Parathyroid adenoma (tissue), 2 donors: ENCODE data around the gene ZNF213.

Experiments used
- H2AFZ ChIP-seq: fragments of 300-600 bp; sonication (generic); one replicate; pipeline ENCODE4 v1.7.0; 2017; ENCODE audit warnings: antibody characterized with exemption, mild to moderate bottlenecking
- H3K27ac ChIP-seq: fragments of 300-600 bp; sonication (generic); one replicate; pipeline ENCODE4 v1.7.0; 2017
- H3K27me3 ChIP-seq: fragments of 300-600 bp; sonication (generic); one replicate; pipeline ENCODE4 v1.7.0; 2017; ENCODE audit warnings: low read length; ENCODE audit not compliant: control insufficient read depth, insufficient read depth
- H3K36me3 ChIP-seq: fragments of 300-600 bp; sonication (generic); one replicate; pipeline ENCODE4 v1.7.0; 2017; ENCODE audit warnings: low read length; ENCODE audit not compliant: control insufficient read depth, insufficient read depth
- H3K4me1 ChIP-seq: fragments of 300-600 bp; sonication (generic); one replicate; pipeline ENCODE4 v1.7.0; 2017; ENCODE audit warnings: control low read depth
- H3K4me2 ChIP-seq: fragments of 300-600 bp; sonication (generic); one replicate; pipeline ENCODE4 v1.7.0; 2017; ENCODE audit warnings: low read length
- H3K4me3 ChIP-seq: fragments of 300-600 bp; sonication (generic); one replicate; pipeline ENCODE4 v1.7.0; 2017; ENCODE audit warnings: low read depth, low read length
- H3K79me2 ChIP-seq: fragments of 300-600 bp; sonication (generic); one replicate; pipeline ENCODE4 v1.7.0; 2017; ENCODE audit warnings: control low read depth
- H3K9ac ChIP-seq: fragments of 300-600 bp; sonication (generic); one replicate; pipeline ENCODE4 v1.7.0; 2017; ENCODE audit warnings: mild to moderate bottlenecking
- H3K9me3 ChIP-seq: fragments of 300-600 bp; sonication (generic); one replicate; pipeline ENCODE4 v1.7.0; 2017; ENCODE audit warnings: low read length; ENCODE audit not compliant: control insufficient read depth
- CTCF ChIP-seq: fragments of 300-600 bp; sonication (generic); IDR thresholded peaks from one replicate; pipeline ENCODE4 v1.7.0; 2017; ENCODE audit warnings: antibody characterized with exemption, mild to moderate bottlenecking
- donor health status: primary hyperparathyroidism.

The ZNF213 gene

GRCh38 chr16:3119286-3119685 lies 15.5 kb upstream of the ZNF213 start:
- no peak for TF ChIP-seq CTCF
- H3K27me3 ChIP-seq = no peaks in the 10 kb centered on the region
- H3K4me1 ChIP-seq = no peaks in the 10 kb centered on the region
- H3K4me2 ChIP-seq = no peak overlapping the region
- H3K36me3 ChIP-seq = no peaks in the 10 kb centered on the region
- H2AFZ ChIP-seq = no peak overlapping the region
- no peaks in the 10 kb centered on the region for H3K9me3 ChIP-seq
- H3K9ac ChIP-seq = no peak overlapping the region
- no peak overlapping the region for H3K27ac ChIP-seq
- no peaks in the 10 kb centered on the region for H3K79me2 ChIP-seq
- no peak overlapping the region for H3K4me3 ChIP-seq

- H2AFZ ChIP-seq = no peak overlapping the region
- H3K9me3 ChIP-seq = no peaks in the 10 kb centered on the region
- no peak overlapping the region for H3K4me2 ChIP-seq
- H3K4me1 ChIP-seq = no peaks in the 10 kb centered on the region
- H3K27ac ChIP-seq = no peak overlapping the region
- no peak overlapping the region for H3K4me3 ChIP-seq
- no peaks in the 10 kb centered on the region for H3K79me2 ChIP-seq
- H3K9ac ChIP-seq = no peak overlapping the region
- H3K27me3 ChIP-seq = no peaks in the 10 kb centered on the region
- no peak for TF ChIP-seq CTCF
- no peaks in the 10 kb centered on the region for H3K36me3 ChIP-seq
Measured at GRCh38 chr16:3119701-3120408, 15.0 kb upstream of the ZNF213 start.

GRCh38 chr16:3120435-3120834 lies 14.4 kb upstream of the ZNF213 start:
- Histone ChIP-seq H3K4me3 (no peak overlapping the region), H3K9ac (no peak overlapping the region), H3K27me3 (no peaks in the 10 kb centered on the region), H3K27ac (no peak overlapping the region), H3K9me3 (no peaks in the 10 kb centered on the region), H3K4me1 (peaks cover 3% of the 10 kb centered on the region), H3K36me3 (no peaks in the 10 kb centered on the region), H2AFZ (no peak overlapping the region), H3K79me2 (no peaks in the 10 kb centered on the region), H3K4me2 (no peak overlapping the region)
- TF ChIP-seq CTCF = no peak

GRCh38 chr16:3121851-3122467 lies 12.9 kb upstream of the ZNF213 start:
- Histone ChIP-seq H3K4me3 (no peak overlapping the region), H3K9ac (no peak overlapping the region), H3K27ac (no peak overlapping the region), H3K4me1 (peaks cover 3% of the 10 kb centered on the region), H3K4me2 (no peak overlapping the region), H3K27me3 (no peaks in the 10 kb centered on the region), H3K79me2 (no peaks in the 10 kb centered on the region), H3K9me3 (no peaks in the 10 kb centered on the region), H2AFZ (no peak overlapping the region), H3K36me3 (no peaks in the 10 kb centered on the region)
- no peak for TF ChIP-seq CTCF
